DND-41 (cell line): Measurements from ENCODE around the gene NUPR2.
"Not testable (repeated sequence)": the region's sequence is repeated elsewhere in the genome, so short reads cannot be mapped to it uniquely, and the experiment has no call there.

Experiments used
- ATAC-seq: fragments of 200-7000 bp; cut with Tn5 transposase; 3 replicates; pipeline ENCODE4 v1.9.1; 2021; ENCODE audit warnings: low read depth; ENCODE audit not compliant: insufficient read depth
- DNase-seq: peaks from one replicate; pipeline ENCODE4 v3.0.0-alpha.2; 2020
- H2AFZ ChIP-seq: 2 replicates; pipeline ENCODE4 v1.6.0; 2012; ENCODE audit warnings: low read depth, low read length
- H3K27ac ChIP-seq: 2 replicates; pipeline ENCODE4 v1.5.1; 2012; ENCODE audit warnings: low read length, inconsistent platforms
- H3K27me3 ChIP-seq: fragments of 200-600 bp; sonication (generic); 2 replicates; pipeline ENCODE4 v1.6.0; 2012; ENCODE audit warnings: low read length, mild to moderate bottlenecking, inconsistent platforms; ENCODE audit not compliant: insufficient read depth, poor library complexity
- H3K36me3 ChIP-seq: 2 replicates; pipeline ENCODE4 v1.5.1; 2012; ENCODE audit warnings: low read length, inconsistent platforms; ENCODE audit not compliant: insufficient read depth
- H3K4me1 ChIP-seq: 2 replicates; pipeline ENCODE4 v1.5.1; 2012; ENCODE audit warnings: mild to moderate bottlenecking, low read length; ENCODE audit not compliant: insufficient read depth
- H3K4me2 ChIP-seq: 2 replicates; pipeline ENCODE4 v1.6.0; 2012; ENCODE audit warnings: mild to moderate bottlenecking, moderate library complexity, low read length, inconsistent platforms; ENCODE audit not compliant: insufficient read depth
- H3K4me3 ChIP-seq, 2 experiments: fragments of 200-600 bp in 1 of 2; shearing (Covaris generic) in 1 of 2; 2 replicates each; pipeline ENCODE4 v1.5.1; 2012 to 2016; ENCODE audit warnings: inconsistent platforms in 2 of 2, low read length in 2 of 2, mild to moderate bottlenecking in 2 of 2, low read depth in 1 of 2, moderate library complexity in 1 of 2
- H3K79me2 ChIP-seq: 2 replicates; pipeline ENCODE4 v1.6.0; 2012; ENCODE audit warnings: low read length, inconsistent platforms; ENCODE audit not compliant: insufficient read depth
- H3K9ac ChIP-seq: 2 replicates; pipeline ENCODE4 v1.6.0; 2012; ENCODE audit warnings: low read depth, mild to moderate bottlenecking, inconsistent platforms, low read length, moderate library complexity
- H3K9me3 ChIP-seq: 2 replicates; pipeline ENCODE4 v1.5.1; 2012; ENCODE audit warnings: low read length, moderate library complexity, mild to moderate bottlenecking, inconsistent platforms; ENCODE audit not compliant: insufficient read depth, severe bottlenecking
- H4K20me1 ChIP-seq: 2 replicates; pipeline ENCODE4 v1.6.0; 2012; ENCODE audit warnings: low read length; ENCODE audit not compliant: insufficient read depth
- CTCF ChIP-seq: IDR thresholded peaks from 2 replicates; pipeline ENCODE4 v1.5.1; 2012; ENCODE audit warnings: borderline replicate concordance, low read length, moderate library complexity, mild to moderate bottlenecking; ENCODE audit not compliant: poor library complexity, severe bottlenecking; ENCODE audit errors: extremely low read depth
- EZH2 ChIP-seq: IDR thresholded peaks from 3 replicates; pipeline ENCODE4 v1.6.1; 2012; ENCODE audit warnings: borderline replicate concordance, low read depth, mild to moderate bottlenecking, moderate library complexity, low read length, inconsistent platforms; ENCODE audit not compliant: severe bottlenecking

The NUPR2 gene

GRCh38 chr7:56115852-56116538 lies at the start of gene NUPR2:
Gene NUPR2, minus strand, starts transcription at chr7:56116417. Its CDS starts 103 bp downstream, at chr7:56116314.
- DNase-seq (no peak), ATAC-seq (no peak)
- no peaks in the 10 kb centered on the region for H3K4me1 ChIP-seq
- no peaks in the 10 kb centered on the region for H3K36me3 ChIP-seq
- no peak within 1 kb of the TSS for H3K9ac ChIP-seq
- no peaks in the 10 kb centered on the region for H4K20me1 ChIP-seq
- no peak within 1 kb of the TSS for H2AFZ ChIP-seq
- H3K79me2 ChIP-seq: no peaks in the 10 kb centered on the region
- TF ChIP-seq EZH2 (no peak), CTCF (no peak)
- H3K27me3 ChIP-seq: no peaks in the 10 kb centered on the region
- no peak within 1 kb of the TSS for H3K4me2 ChIP-seq
- no peak within 1 kb of the TSS for H3K4me3 ChIP-seq
- no peaks in the 10 kb centered on the region for H3K9me3 ChIP-seq
- no peak within 1 kb of the TSS for H3K27ac ChIP-seq

DNA sequence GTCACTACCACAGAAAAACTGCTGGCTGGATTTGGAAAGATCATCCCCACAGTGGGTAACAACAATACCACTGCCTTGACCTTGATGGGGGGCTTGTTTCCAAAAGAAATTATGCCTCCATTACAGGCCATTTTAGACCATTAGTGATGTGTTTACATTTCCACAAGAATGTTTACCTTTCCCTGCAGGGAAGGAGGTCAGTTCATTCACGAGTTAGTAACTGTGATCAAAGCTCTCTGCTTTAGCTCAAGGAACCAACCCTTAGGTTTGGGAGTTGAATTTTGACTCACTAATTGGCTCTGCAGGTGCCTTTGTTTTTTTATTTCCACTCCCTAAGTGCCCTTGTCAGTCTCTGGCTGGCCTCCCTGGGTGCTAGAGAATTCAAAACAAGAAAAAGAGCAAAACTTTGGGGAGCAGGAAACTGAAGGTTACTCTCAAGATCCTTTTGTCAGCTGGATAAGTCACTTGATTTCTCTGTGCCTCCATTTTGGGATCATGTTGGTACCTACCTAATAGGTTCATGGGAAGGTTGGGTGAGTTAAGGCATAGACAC lies 41.1 kb upstream of the NUPR2 start:
- ATAC-seq (no peak), DNase-seq (no peak)
- Histone ChIP-seq H3K79me2 (no peaks in the 10 kb centered on the region), H2AFZ (no peak overlapping the region), H3K27me3 (no peaks in the 10 kb centered on the region), H3K9ac (no peak overlapping the region), H3K4me1 (no peaks in the 10 kb centered on the region), H3K36me3 (no peaks in the 10 kb centered on the region), H3K4me3 (no peak overlapping the region), H3K4me2 (no peak overlapping the region), H3K9me3 (peaks cover 13% of the 10 kb centered on the region), H4K20me1 (no peaks in the 10 kb centered on the region), H3K27ac (no peak overlapping the region)
- no peak for TF ChIP-seq CTCF
- no peak for TF ChIP-seq EZH2

GRCh38 chr7:56131062-56131461 lies 14.8 kb upstream of the NUPR2 start:
- ATAC-seq, H2AFZ ChIP-seq, H3K36me3 ChIP-seq: not testable (repeated sequence)

GRCh38 chr7:56127241-56127975 lies 11.2 kb upstream of the NUPR2 start:
- H3K27ac ChIP-seq: no peak overlapping the region
- H3K9me3 ChIP-seq: no peaks in the 10 kb centered on the region
- TF ChIP-seq CTCF (no peak), EZH2 (no peak)
- no peak overlapping the region for H2AFZ ChIP-seq
- H3K9ac ChIP-seq: no peak overlapping the region
- H3K79me2 ChIP-seq: no peaks in the 10 kb centered on the region
- ATAC-seq (no peak), DNase-seq (no peak)
- no peaks in the 10 kb centered on the region for H3K36me3 ChIP-seq
- no peaks in the 10 kb centered on the region for H3K27me3 ChIP-seq
- no peaks in the 10 kb centered on the region for H3K4me1 ChIP-seq
- H3K4me2 ChIP-seq: no peak overlapping the region
- no peak overlapping the region for H3K4me3 ChIP-seq
- H4K20me1 ChIP-seq: no peaks in the 10 kb centered on the region

More at GRCh38 chr7:56131062-56131461, 14.8 kb upstream of the NUPR2 start:
- DNase-seq, H3K4me2 ChIP-seq, H4K20me1 ChIP-seq, H3K79me2 ChIP-seq, H3K27ac ChIP-seq, H3K9me3 ChIP-seq, H3K9ac ChIP-seq, H3K4me1 ChIP-seq, H3K4me3 ChIP-seq, H3K27me3 ChIP-seq: not testable (repeated sequence)
